NT2/D1 (cell line): Measurements from ENCODE around the gene ATPAF1.

Experiments used
- DNase-seq: peaks from one replicate; pipeline ENCODE4 v3.0.0-alpha.2; 2011; ENCODE audit warnings: low read depth, low spot score
- H3K27me3 ChIP-seq: 2 replicates; pipeline ENCODE4 v1.6.0; 2011; ENCODE audit warnings: mild to moderate bottlenecking; ENCODE audit not compliant: insufficient read length, insufficient read depth
- H3K36me3 ChIP-seq: 2 replicates; pipeline ENCODE4 v1.6.1; 2011; ENCODE audit warnings: mild to moderate bottlenecking, low read length, mixed read lengths; ENCODE audit not compliant: insufficient read depth, insufficient read length
- H3K4me1 ChIP-seq: 2 replicates; pipeline ENCODE4 v1.5.1; 2011; ENCODE audit not compliant: insufficient read depth, insufficient read length
- H3K4me3 ChIP-seq: 2 replicates; pipeline ENCODE4 v1.5.1; 2011; ENCODE audit warnings: low read depth; ENCODE audit not compliant: insufficient read length
- H3K9ac ChIP-seq: 2 replicates; pipeline ENCODE4 v1.6.0; 2011; ENCODE audit warnings: low read depth; ENCODE audit not compliant: insufficient read length
- H3K9me3 ChIP-seq: 2 replicates; pipeline ENCODE4 v1.5.1; 2011; ENCODE audit warnings: mild to moderate bottlenecking, low read length; ENCODE audit not compliant: insufficient read depth
- SUZ12 ChIP-seq: IDR thresholded peaks from 2 replicates; pipeline ENCODE4 v1.6.1; 2011; ENCODE audit not compliant: insufficient read length, insufficient read depth; ENCODE audit errors: extremely low read depth

ATPAF1 gene

GRCh38 chr1:46582972-46583371 lies 85.2 kb downstream of the ATPAF1 start:
- Histone ChIP-seq H3K27me3 (no peaks in the 10 kb centered on the region), H3K4me3 (no peak overlapping the region), H3K9ac (no peak overlapping the region), H3K36me3 (peaks cover 76% of the 10 kb centered on the region), H3K4me1 (no peaks in the 10 kb centered on the region), H3K9me3 (no peaks in the 10 kb centered on the region)
- no peak for DNase-seq
- TF ChIP-seq SUZ12, result no peak
